HG03175 (cell line): ENCODE results near the gene KRTAP13-4.

ENCODE experiments used
- ATAC-seq: cut with Tn5 transposase; IDR thresholded peaks from one replicate; pipeline ENCODE4 v1.9.1; 2021; ENCODE audit warnings: mild to moderate bottlenecking, moderate library complexity; ENCODE audit not compliant: unreplicated experiment

The KRTAP13-4 gene

DNA sequence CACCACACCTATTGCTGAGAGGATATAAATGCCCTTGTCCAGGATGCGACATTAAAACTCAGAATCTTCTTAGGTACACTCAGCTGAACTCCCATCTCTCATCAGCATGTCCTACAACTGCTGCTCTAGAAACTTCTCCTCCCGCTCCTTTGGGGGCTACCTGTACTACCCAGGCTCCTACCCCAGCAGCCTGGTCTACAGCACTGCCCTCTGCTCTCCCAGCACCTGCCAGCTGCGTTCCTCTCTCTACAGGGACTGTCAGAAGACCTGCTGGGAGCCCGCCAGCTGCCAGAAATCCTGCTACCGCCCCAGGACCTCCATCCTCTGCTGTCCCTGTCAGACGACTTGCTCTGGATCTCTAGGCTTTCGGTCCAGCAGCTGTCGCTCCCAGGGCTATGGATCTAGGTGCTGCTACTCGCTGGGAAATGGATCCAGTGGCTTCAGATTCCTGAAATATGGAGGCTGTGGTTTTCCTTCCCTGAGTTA is at the start of gene KRTAP13-4:
KRTAP13-4 (plus strand) TSS at position 51 of the 486 bp plus-strand sequence; CDS start at position 107, 56 bp downstream.
- ATAC-seq, result no peak

- no peak for ATAC-seq
Observed at GRCh38 chr21:30382201-30382600, 47.8 kb upstream of the KRTAP13-4 start.

DNA sequence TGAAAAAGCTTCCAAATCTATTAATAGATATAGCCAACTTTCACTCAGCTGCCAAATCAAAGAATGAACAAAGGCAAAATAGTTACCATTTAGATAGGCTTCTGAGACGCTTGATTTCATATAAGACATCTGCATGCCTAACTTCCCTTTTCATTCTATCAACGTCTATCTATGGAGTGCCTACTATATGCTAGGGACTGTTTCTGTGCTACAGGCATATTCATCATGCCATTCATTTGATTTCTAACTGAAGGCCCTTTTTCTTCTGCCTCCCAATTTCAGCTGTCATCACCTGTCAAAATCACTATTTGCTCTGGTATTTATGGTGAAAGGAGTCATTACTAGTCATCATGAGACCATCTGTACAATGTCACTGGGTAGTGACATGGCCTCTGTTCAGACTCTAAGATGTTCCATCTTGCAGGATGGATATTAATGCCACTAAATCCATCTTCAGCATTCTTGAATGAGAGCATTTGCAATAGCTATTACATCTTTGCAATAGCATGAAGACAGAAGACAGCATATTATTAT is 38.5 kb upstream of the KRTAP13-4 start:
- ATAC-seq, result no peak

DNA sequence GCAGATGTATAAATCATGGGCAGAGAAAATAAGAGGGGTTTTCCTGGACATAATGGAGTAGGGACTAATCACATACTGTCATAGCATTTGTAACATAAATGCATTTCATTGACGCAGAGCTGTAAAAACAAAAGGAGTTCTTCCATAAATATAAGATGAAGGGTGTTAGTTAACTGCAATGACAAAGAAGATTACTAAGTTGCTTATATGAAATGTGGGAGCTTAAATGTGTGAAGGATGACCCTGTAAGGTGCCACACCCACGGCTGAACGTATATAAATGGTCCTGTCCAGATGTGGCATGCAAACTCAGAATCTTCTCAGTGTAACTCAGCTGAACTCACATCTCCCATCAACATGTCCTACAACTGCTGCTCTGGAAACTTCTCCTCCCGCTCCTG is 34.3 kb upstream of the KRTAP13-4 start, which contains the start of gene KRTAP13-1:
KRTAP13-1 (plus strand) TSS at position 301 of the 400 bp plus-strand sequence; CDS start at position 357, 56 bp downstream.
- no peak for ATAC-seq

- ATAC-seq, result no peak
Observed at GRCh38 chr21:30408782-30409494, 21.1 kb upstream of the KRTAP13-4 start.

DNA sequence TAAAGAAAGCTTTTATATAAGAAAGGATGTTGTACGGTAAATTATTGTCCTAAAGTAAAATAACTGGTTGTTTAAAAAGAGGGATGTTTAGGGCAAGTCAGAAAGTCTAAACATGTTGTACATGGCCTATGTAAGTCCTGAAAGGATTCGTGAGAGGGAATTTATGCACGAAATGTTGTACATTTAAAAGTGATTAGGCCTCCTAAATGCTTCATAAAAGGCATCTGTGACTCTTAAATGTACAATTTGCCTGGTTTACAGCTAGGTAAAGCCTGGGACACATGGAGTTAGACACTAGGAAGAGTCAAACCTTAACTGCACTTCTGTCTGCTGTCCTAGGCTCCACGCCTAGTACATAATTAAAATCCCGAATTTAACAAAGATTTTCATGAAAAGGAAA is 14.0 kb upstream of the KRTAP13-4 start:
- ATAC-seq, result no peak

- ATAC-seq, result no peak
Observed at GRCh38 chr21:30425826-30426225, 4.2 kb upstream of the KRTAP13-4 start, which contains the start of gene KRTAP13-3. KRTAP13-3 (minus strand) TSS chr21:30425926; CDS start chr21:30425912, 14 bp downstream.

- no peak for ATAC-seq
Observed at GRCh38 chr21:30426731-30427130, 3.3 kb upstream of the KRTAP13-4 start.

- no peak for ATAC-seq
Observed at GRCh38 chr21:30434033-30434631, 4.1 kb downstream of the KRTAP13-4 start.

GRCh38 chr21:30437010-30437565 is 7.1 kb downstream of the KRTAP13-4 start:
- no peak for ATAC-seq

DNA sequence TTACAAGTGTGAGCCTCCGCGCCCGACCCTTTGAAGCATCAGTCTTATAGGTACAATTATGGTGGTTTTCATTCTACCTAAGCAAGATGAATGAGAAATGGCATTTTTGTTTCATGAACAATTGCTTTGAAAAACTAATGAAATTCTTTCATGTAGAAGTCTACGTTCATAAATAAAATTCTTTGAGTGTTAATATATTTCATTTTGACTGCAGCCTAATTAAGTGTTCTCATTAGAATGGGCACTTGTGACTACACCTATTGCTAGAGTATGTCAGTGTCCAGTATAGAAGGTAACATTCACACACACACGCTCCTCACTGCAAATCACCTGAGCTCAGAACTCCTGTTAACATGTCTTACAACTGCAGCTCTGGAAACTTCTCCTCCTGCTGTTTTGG is 10.0 kb downstream of the KRTAP13-4 start, which contains the start of gene KRTAP15-1:
KRTAP15-1 (plus strand) TSS at position 301 of the 400 bp plus-strand sequence; CDS start at position 354, 53 bp downstream.
- ATAC-seq, result no peak

DNA sequence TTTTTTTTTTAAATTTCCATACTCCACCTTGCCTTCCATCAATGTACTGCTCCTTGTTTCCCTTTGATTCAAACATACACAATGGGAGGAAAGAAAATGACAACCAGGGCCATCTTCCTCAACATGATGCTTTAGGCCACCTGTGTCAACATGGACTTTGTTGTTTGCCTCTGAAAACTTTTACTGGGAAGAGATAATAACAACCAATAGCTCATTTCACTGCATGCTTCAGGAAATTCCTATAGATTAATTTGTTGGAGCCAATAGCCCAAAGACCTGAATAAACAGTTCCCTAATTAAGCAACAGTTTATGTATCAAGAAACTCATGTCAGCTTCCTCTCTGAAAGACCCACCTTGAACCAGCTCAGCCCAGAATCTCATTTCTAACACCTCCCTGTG is 13.2 kb downstream of the KRTAP13-4 start:
- no peak for ATAC-seq

GRCh38 chr21:30444204-30444603 is 14.2 kb downstream of the KRTAP13-4 start:
- no peak for ATAC-seq

- no peak for ATAC-seq
Observed at GRCh38 chr21:30447056-30447455, 17.0 kb downstream of the KRTAP13-4 start.

GRCh38 chr21:30448514-30448913 is 18.5 kb downstream of the KRTAP13-4 start:
- ATAC-seq, result no peak

- no peak for ATAC-seq
Observed at GRCh38 chr21:30463713-30464112, 33.7 kb downstream of the KRTAP13-4 start.

GRCh38 chr21:30468900-30469714 is 39.1 kb downstream of the KRTAP13-4 start:
- ATAC-seq, result no peak

DNA sequence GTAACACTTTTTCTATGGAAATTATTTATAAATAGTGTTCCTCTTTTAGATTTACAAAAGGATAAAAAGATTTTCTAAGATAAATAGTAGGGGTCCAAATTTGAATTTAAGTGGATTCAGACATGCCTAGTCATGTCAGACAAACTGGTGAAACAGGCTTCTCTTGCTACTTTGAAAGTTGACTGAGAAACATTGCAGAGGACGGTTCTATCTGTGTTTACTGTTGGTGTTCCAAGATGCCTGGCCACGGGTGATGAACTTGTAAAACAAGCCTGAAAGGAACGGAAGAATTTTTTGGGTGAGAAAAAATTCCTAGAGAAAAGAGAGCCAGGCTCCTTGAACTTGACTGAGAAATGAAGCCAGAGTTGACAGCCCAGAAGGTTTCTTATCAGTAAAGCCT is 48.0 kb downstream of the KRTAP13-4 start:
- no peak for ATAC-seq

- no peak for ATAC-seq
Observed at GRCh38 chr21:30479259-30479658, 49.2 kb downstream of the KRTAP13-4 start.

DNA sequence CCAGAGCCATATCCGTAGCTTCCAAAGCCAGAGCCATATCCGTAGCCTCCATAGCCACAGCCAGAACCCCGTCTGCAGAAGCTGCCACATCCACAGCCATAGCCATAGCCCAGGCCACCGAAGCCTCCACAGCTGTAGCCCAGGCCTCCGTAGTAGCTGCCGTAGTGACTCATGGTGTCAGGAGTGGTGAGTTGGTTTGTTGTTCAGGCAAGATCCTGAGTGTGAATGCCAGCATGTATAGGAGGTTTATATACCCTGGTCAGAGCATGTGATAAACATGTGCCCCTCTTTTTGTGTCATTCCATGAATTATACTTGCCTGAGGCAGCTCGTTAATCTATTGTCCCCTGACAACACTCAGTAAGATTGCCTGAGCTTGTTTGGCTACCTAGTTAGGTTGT is 50.1 kb downstream of the KRTAP13-4 start, which contains the start of gene KRTAP19-1:
KRTAP19-1 (minus strand) TSS at position 223 of the 400 bp plus-strand sequence; CDS start at position 173, 50 bp downstream.
- ATAC-seq, result no peak
